ENCODE data around the gene LOXHD1.

The LOXHD1 gene, protein sequence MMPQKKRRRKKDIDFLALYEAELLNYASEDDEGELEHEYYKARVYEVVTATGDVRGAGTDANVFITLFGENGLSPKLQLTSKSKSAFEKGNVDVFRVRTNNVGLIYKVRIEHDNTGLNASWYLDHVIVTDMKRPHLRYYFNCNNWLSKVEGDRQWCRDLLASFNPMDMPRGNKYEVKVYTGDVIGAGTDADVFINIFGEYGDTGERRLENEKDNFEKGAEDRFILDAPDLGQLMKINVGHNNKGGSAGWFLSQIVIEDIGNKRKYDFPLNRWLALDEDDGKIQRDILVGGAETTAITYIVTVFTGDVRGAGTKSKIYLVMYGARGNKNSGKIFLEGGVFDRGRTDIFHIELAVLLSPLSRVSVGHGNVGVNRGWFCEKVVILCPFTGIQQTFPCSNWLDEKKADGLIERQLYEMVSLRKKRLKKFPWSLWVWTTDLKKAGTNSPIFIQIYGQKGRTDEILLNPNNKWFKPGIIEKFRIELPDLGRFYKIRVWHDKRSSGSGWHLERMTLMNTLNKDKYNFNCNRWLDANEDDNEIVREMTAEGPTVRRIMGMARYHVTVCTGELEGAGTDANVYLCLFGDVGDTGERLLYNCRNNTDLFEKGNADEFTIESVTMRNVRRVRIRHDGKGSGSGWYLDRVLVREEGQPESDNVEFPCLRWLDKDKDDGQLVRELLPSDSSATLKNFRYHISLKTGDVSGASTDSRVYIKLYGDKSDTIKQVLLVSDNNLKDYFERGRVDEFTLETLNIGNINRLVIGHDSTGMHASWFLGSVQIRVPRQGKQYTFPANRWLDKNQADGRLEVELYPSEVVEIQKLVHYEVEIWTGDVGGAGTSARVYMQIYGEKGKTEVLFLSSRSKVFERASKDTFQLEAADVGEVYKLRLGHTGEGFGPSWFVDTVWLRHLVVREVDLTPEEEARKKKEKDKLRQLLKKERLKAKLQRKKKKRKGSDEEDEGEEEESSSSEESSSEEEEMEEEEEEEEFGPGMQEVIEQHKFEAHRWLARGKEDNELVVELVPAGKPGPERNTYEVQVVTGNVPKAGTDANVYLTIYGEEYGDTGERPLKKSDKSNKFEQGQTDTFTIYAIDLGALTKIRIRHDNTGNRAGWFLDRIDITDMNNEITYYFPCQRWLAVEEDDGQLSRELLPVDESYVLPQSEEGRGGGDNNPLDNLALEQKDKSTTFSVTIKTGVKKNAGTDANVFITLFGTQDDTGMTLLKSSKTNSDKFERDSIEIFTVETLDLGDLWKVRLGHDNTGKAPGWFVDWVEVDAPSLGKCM (N-terminal part only)

DNA sequence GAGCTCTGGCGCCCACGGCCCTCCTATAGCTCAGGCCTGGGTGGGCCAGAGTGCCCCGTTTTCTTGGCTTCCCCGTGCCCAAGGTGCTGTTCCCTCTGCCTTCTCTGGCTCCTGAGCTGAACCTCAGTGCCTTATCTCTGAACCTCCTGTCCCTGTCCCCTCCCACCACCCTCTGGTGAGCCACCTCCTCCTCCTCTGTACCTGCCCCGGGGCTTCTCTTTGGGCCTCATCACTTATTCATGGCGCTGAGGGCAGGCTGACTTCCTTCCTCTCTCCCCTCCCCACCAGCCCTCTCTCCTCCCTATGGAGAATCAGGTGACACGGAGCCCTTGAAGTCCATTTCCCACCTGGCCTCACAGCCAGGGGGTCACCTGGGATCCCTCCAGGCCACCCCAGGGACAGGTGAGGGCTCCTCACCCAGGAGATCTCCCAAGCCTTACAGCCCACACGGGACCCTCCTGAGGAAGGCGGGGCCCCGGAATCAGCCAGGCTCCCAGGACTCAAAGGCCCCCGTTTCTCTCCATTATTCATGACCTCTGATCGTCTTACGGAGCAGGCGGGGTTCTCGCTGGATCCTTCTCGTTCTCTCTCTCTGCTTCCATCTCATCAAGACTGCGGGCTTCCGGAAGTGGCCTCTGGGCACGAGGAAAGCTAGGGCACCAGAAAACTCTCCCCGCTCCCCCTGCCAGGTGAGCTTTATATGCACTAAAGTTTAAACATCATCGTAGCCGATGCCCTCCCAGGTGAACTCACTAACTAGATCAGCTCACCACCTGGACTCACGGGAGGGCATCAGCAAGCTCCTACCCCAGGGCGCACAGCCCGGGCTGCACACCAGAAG lies at the start of gene LOXHD1:
TSS of gene LOXHD1 (minus strand) at position 106 of the 841 bp plus-strand sequence. CDS start 187 bp downstream, outside the sequence.
- DNase-seq (ENCODE audit: low read depth in 3 of 3): no peak

DNA sequence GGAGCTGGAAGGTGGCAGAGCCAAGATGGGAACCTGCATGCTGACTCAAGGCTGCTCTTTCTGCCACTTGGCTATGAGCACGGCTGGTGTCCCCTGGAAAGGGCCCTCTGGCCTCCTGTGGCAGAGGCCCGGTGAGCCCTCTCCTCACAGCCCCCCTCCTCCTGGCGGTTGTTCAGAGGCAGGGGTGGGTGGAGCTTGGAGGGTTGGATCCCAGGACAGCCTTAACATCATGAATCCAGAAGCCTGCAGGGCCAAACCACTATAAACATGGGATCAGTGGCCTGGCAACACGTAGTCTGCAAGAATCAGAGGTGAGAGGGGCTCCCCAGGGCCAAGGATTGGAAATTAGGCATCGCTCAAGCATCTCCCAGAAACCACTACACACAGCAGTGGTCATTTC lies 48.5 kb upstream of the LOXHD1 start:
- DNase-seq (ENCODE audit: low read depth in 3 of 3): no peak

DNA sequence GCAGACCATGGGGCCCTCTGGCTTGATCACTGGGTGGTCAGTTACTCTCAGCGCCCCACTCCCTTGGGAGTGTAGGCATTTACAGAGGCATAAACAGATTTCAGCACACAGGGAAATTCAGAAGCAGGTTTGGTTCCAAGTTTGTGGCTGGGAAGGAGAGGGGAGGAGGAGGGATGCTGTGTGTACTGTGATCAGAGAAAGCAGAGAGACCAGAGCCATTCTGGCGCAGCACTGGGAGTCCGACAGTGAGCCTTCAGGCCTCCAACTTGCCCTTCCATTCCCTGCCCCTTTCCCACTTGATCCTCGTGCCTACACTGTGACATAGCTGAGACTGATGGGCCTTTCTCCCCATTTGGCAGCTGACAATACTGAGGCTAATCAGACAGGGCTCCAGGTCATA lies 47.8 kb upstream of the LOXHD1 start:
- no peak for DNase-seq (ENCODE audit: low read depth in 3 of 3)

DNA sequence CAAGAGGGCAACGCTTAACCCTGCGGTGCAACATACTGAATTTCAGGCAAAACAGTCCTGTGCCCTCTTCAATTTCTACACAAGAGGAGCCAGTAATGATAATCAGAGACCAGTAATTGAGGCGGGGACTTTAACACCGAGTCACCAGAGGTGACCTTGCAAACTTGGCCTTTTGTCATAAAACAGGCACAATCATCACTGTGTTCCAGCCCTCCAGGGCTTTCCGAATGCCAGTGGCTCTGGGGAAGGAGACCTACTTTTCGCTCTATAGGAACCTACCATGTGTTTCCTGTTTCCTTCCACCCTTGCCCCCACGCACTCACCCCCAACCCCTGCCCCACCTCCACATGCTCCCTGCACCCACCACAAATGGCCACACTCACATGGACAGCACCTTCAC lies 47.2 kb upstream of the LOXHD1 start:
- DNase-seq (ENCODE audit: low read depth in 3 of 3): no peak

DNA sequence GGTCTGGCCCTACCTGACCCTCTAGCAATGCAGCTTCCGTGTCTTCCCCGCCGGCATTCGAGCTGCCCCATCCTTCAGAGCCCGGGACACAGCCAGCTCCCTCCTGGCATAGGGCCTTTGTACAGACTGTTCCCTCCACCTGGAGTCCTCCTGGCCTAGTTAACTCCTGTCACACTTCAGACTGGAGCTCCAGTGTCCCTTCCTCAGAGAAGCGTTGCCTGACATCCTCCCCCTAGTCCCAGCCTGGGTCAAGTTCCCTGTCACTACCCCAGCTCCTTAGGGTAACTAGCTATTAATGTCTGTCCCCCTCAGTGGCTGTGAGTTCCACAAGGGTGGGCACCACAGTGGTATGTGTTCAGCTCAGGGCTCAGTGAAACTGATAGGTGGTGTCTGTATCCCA lies 45.5 kb upstream of the LOXHD1 start:
- DNase-seq (ENCODE audit: low read depth in 3 of 3): no peak

DNA sequence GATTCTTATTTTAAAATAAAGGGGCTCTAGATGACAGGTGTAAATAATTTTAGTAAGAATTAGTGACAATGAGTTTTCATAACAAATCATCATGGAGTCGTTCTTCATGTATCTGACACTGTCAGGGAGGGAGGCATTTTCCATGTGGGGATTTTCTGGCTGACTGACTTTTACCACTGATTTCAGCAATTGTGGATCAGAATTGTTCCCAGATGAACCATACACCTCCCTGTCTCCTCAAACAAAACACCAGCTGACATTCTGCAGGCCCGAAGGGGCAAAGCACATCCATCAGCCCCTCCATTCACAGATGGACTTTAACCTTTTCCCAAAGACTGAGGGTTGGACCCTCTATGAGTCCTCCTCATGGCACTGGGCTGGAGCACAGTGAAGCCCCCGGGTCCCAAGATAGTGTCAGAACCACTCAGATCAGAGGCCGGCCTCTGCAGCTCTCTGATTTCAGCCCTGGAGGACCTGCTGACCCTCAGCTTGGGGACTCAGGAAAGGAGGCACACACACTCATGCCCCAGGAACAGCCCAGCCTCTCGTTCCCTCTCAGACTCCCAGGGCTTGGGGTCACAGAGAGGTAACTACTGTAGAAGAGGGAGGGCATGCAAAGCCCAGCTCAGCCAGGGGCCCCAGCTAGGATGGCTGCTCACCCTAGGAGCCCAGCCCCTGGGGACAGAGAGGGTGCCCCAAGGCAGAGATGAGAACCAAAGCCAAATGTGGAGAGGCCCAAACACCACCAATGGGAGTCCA lies 43.2 kb upstream of the LOXHD1 start:
- DNase-seq (ENCODE audit: low read depth in 3 of 3): no peak

DNA sequence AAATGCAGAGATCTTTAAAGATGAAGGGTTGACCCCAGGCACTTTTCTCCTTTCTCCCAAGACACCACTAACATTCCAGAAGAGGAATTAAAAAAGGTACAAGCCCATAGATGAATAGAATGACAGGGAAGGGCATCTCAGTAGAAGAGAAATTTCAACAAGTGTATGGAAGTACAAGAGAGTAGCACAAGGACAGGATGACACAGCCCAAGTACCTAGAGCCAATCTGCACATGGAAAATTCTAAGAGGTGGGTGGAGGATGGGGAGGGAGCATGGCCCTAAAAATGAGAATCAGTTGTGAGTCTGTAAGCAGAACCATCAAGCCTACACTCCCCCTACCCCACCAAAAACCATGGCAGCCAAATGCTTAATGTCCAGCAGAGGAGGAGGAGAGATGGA lies 39.7 kb upstream of the LOXHD1 start:
- no peak for DNase-seq (ENCODE audit: low read depth in 3 of 3)

DNA sequence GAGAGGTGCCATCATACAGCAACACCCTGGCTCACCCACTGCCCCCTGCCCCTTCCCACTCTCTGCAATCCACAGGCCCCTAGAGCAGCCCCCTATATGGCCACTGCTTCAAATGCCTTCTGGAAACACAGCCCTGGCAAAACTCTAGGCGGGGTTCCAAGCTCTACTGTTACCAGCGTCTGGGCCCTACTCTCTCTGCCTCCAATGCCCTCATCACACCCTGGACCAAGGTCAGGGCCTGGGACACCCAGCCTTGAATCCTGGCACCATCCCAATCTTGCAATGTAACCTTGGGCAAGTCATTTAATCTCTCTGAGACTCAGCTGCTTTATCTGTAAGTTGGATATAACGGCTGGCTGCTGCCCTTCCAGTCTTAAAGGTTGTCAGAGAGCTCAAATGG lies 39.2 kb upstream of the LOXHD1 start:
- no peak for DNase-seq (ENCODE audit: low read depth in 3 of 3)

DNA sequence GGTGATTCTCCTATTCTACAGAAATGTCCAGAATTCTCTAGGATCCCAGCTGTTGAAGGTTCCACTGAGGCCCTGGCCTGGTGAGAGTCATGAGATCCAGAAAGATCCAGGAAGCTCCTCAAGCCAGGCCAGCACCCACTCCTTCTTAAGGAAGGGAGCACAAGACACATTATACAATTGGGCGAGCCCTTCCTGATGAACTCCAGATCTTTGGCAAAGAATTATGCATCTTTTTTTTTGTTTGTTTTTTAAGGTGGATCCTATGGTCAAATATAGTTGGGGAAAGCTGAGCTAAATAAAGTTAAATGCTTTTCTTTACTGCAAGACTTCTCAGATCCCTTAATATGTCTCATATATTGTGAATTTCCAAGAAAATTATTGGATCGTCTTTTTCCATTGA lies 37.0 kb upstream of the LOXHD1 start:
- no peak for DNase-seq (ENCODE audit: low read depth in 3 of 3)

DNA sequence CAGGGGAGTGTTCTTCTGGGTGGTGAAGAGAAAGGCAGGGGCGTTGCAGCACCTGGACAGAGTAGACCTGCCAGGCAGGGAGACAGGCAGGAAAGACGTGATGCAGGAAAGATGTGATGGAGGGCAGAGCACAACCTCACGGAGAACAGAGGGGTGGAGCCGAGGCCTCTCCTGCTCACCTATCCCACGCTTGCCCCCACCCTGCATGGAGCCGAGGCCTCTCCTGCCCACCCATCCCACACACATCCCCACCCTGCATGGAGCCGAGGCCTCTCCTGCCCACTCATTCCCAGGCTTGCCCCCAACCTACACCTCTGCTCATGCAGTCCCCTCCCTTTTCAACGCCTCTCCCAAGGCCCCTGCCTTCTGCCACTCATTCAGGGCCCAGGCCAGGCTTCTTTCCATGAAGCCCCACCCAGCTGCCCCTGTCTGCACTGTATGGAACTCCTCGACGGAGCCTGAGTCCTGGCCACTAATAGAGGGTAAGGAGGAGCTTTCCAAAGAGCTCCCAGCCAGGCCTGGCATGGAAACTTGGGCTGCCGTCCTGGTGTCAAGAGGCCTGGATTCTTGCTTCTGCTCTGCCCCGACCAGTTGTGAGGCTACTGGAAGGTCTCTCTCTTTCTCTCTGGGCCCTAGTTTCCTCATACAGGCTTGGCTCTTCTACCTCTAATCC lies 32.0 kb upstream of the LOXHD1 start:
- DNase-seq (ENCODE audit: low read depth in 3 of 3): no peak

DNA sequence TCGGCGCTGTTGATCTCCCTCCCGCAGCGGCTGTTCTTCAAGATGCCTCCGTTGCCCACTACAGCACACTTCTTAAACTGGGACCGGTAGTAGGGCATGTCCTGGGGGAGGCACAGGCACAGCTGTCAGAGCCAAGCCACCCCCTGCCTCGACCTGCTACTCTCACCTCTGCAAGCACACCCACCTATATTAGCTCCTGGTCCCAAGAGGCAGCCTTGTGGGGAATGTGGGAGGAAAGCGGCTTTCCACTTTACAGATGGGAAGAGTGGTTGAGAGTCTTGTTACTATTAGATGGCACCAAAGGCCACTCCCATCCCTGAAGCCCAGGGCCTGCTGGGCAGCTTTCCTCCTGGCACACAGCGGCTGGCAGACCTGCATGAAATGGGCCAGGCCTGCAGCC lies 29.2 kb upstream of the LOXHD1 start:
- DNase-seq (ENCODE audit: low read depth in 3 of 3): no peak

DNA sequence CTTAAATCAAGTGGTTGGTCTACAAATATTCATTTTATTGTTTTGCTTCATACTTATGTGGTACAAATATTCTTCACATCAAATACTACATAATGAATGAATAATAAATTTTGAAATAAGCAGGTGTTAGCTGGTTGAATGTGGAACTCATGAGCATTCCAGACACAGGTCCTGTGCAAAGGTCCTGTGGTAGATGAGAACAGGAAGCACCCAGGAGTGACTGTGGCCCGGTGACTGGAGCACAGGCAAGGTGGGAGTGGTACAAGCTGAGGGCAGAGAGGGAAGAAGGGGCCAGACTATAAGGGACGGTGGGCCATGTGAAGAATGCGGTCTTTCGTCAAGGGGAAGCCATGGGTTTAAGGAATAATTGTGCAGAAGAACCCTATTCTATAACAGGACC lies 26.2 kb upstream of the LOXHD1 start:
- DNase-seq (ENCODE audit: low read depth in 3 of 3): no peak

DNA sequence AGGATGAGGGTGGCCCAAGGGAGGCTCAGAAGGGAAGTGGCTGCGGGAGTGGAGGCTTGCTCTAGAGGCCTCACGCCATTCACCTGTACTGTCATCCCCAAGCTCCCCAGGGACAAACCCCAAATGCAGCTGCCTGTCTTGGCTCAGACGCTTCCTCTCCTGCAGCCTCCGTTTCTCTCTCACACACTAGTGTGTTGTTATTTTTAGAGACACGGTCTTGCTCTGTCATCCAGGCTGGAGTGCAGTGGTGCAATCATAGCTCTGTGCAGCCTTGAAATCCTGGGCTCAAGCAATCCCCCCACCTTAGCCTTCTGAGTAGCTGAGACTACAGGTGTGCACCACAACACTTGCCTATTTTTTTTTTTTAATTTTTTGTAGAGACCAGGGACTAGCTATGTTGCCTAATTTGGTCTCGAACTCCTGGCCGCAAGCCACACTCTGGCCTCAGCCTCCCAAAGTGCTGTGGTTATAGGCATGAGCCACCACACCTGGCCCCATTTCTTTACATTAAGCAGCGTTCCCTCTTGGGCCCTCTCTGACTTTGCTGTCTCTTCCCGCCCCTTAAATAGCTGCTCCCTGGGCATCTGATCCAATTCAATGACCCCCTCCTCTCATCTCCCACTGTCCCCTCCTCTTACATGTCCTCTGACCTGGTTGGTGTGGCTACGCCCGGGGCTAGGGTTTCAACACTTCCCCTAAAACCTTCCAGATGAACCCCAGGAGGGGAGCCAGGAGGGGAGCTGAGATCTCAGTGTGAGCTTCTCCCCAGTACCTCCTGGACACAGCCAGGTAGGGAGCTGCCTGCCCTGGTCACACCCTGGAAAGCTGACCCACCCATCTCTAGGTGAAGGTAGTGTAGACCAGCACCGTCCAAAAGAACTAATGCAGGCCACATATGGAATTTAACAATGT lies 24.0 kb upstream of the LOXHD1 start:
- no peak for DNase-seq (ENCODE audit: low read depth in 3 of 3)

DNA sequence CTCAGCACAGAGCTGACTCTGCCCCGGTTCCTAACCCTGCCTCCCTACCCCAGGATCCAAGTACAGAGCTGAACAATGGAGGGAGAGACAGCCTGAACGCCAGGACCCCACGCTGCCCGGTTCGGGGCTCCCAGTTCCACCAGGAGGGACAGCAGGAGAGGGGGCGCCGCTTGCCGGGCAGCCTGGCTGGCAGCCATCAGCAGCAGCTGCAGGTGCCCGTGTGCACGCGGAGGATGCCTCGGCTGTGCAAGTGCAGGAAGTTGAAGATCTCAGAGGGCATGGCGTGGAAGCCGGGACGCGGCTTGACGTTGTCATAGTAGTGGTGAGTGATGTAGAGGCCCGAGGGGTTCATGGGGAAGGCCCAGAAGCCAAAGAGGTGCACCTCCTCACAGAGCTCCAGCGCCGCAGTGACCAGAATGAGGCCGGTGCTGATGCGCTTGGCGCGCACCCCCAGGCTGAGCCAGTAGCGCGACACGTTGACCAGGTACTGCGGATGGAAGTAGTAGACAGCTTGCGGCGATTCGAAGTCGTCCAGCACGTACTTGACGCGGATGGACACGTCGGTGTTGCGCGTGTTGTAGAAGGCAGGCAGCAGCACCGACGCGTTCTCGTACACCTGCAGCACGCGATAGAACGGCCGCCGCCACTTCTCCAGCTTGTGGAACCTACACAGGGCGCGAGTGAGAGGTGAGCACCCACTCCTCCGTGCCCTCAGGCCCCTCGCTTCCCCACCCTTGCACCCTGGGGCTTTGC lies 23.0 kb upstream of the LOXHD1 start:
- no peak for DNase-seq (ENCODE audit: low read depth in 3 of 3)

DNA sequence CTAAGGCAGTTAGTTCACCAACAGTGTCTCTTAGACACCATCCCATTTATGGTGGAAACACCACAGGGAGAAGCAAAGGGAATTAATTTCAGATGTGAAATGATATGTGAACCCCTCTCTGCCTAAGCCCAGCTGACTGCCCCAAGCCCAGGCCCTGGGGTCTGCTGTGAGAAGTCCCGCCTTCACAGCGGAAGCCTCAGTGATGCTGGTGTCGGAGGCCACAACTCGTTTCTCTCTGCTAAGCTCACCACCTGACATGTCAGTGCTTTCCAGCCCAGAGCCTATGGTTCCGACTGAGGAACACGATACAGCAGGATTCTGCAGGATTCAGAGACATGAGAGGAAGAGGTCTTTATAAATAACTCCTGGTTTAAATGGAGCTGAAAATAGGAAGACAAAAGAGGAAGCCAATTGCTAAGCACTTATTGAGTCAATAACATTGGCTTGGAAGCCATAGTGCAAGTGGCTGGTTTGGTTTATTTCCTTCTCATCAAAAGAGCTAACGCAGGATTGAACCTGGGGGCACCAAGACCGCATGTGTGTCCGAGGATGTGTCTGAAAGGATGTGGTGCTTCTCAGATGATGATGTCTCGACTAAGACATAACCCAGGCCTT lies 21.9 kb upstream of the LOXHD1 start:
- DNase-seq (ENCODE audit: low read depth in 3 of 3): no peak

DNA sequence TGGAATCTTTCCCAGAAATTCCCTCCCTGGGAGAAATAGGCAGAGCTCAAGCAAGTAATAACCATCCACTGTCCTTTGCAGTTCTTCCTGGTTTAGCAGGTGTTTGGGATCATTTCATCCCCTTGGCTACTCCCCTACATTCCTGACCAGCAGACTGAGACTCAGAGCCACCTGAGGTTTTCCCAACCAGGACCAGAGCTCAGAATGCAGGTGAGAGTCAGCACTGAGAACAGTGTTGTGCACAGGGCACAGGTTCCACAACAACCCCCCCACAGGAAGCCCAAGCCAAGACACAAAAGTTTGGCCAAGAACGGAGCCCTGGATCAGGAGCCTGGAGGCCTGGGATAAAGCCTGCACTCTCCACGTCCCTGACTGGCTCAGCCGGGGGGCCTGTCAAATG lies 21.0 kb upstream of the LOXHD1 start:
- DNase-seq (ENCODE audit: low read depth in 3 of 3): no peak

DNA sequence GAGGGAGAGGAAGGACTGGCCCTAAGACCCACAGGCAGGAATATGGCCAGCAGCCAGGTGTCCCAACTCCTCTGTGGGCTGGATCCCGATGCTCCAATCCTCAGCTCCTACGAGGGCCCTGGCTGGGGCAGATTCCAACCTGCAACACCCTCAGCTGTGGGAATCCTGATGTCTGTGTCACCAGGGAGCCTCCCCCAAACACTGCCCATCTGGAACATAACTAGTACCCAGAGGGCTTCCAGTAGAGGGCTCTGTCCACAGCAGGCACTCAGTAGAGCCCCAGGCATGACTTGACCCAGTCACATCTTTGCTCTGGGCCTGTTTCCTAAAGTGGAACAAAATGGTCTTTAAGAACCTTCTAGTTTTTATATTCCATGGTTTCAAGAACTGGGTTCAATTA lies 20.6 kb upstream of the LOXHD1 start:
- DNase-seq (ENCODE audit: low read depth in 3 of 3): no peak

All from stimulated activated CD4-positive, alpha-beta T cell treated with anti-CD3 and anti-CD28 coated beads, TNF-alpha, amount 100 ng/mL, for 48 hours (primary cell).